GM18951 (cell line): Measurements from ENCODE around the gene C20orf204.

Source experiments
- POLR2A ChIP-seq: IDR thresholded peaks from 4 replicates; pipeline ENCODE4 v1.6.1; 2011; ENCODE audit warnings: mild to moderate bottlenecking; ENCODE audit not compliant: insufficient read length, insufficient read depth; ENCODE audit errors: extremely low read depth
- in situ Hi-C: fragments of 300-500 bp; cut with MboI; formaldehyde crosslinking; loops from one replicate; pipeline ENCODE4 v1.12.0; 2022; ENCODE audit warnings: low sequenced_read_pairs, mixed read lengths, inconsistent platforms; ENCODE audit not compliant: unreplicated experiment

The C20orf204 gene

DNA sequence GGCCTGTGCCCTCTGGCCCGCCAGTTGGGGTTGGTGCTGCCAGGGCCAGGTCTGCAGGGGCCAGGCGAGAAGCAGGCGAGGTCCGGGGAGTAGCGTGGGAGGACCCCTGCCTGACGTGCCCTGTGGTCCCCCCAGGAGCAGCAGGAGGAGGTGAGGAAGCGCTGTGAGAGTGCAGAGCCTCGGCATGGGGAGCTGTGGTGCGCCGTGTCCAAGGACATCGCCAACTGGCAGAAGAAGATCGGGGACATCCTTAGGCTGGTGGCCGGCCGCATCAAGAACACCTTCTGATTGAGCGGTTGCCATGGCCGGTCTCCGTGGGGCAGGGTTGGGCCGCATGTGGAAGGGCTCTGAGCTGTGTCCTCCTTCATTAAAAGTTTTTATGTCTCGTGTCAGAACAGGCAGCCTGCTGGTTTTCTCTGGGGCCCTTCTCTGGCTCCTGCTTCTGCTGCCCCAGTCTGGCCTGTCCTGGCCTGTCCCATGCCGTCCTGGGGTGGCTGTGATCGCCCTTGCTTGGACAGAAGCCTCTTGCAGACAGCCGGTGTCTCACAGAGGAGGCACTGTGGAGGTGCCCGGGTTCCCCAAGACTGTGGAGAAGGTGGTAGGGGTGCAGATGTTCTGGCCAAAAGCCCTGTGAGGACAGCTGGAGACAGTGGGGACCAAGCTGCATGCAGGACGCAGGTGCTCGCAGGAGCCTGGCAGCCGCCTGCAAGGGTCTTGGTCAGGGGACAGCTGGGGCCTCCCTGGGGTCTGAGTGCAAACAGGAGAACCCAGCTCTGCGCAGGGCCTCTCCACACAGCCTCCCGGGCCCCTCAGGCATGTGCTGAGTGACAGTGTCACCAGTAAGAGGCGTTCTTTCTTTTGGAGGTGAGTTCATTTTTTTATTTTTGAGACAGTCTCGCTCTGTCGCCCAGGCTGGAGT is 3.0 kb upstream of the C20orf204 start:
- no peak for TF ChIP-seq POLR2A
- in situ Hi-C loops: no loop called here

DNA sequence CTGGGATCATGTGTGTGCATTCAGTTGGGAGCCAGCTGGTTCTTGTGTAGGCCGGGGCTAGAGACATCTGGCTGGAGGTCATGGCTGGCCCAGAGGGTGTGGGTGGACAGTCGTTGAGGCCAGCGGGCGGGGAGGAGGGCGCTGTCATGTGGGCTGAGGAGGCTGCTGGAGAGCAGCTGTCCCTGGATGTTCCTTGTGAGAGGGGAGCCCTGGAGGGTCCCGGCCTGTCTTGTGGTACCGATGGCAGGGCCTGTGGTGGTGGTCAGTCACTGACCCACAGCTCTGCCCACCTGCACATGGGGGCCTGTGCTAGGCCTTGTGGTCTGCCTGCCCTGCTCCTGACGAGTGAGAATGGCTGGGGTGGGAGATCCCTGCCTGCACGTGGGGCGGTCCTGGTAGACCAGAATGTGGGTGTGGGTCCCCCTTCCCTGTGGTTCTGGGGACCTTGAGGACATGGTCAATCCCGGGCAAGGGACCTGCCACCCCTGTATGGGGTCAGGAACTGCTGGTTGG is 1.9 kb upstream of the C20orf204 start:
- TF ChIP-seq POLR2A: no peak

DNA sequence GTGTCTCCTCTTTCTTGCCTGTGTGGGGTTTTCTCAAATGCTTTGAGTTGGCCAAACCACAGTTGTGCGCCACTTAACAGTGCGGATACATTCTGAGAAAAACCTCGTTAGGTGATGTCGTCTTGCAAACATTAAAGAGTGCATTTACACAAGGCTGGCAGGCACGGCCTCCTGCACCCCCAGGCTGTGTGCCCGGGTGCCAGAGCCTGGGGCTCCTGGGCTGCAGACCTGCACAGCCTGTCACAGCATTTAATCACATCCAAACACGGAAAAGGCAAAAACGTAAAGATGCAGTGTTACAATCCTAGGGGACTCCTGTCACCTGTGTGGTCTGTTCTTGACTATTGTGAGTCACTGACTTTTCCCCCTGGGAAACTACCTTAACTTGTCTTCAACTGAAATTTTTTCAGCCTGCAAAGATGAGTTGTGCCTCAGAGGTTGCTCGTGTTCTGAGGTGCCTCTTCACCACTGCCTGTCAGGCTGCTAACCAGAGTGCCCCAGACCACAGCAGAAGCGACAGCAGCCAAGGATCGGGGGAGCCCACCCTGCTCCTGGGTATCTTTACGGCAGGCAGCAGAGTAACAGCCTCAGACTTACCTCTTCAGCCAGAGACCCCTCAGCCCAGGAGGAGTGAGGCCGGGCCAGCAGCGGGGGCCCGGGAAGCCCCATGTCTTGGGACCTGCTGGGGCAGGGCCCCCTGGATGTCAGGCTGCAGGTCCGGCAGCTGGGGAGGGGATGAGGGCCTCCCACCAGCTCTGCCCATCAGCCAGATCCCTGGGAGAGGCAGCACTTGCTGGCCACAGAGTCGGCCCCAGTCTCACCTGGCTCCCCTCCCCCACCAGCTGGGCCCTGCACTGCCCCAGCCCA is 683 bp upstream of the C20orf204 start:
- in situ Hi-C loops: no loop called here
- TF ChIP-seq POLR2A: no peak

More for the DNA sequence above, 1.9 kb upstream of the C20orf204 start:
- in situ Hi-C loops: no loop called here

DNA sequence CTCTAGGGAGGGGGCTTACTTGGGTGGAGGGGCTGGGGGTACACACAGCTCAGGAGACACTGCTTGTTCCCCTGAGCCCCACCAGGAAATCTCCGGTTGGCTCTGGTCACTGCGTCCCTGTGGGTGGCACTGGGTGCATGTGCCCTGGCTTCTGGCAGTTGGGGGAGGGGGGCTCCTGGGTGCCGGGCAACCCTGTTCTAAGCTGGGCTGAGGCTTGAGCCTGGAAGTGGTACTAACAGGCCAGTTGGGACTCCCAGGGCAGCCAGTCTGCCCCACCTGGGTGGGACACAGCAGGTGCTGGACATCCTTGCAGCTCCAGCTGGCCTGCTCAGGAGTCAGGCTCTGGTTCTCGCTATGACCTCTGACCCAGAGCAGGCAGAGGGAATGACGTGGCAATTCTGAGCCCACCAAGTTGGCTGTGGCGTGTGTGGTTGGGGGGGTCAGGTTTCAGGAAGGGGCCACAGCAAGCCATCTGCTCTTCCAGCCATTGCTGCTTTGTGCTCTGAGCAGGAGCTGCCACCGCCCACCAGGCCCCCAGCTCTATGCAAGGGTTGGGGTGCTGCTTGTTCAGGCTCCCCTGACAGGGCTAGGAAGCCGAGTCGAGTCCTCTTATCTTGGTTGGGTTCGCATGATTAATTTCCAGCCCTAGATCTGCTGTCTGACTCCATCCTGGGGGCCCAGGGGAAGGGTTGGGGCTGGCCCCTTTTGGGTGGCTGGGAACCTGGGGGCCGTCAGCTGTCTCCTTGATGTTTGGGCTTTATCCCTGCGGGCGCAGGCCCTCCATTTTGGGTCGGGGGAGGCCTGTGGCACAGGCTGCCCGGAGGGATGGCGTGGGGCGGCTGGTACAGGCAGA is 590 bp downstream of the C20orf204 start:
- peak; percentile 10 for TF ChIP-seq POLR2A
- in situ Hi-C loops: no loop called here

DNA sequence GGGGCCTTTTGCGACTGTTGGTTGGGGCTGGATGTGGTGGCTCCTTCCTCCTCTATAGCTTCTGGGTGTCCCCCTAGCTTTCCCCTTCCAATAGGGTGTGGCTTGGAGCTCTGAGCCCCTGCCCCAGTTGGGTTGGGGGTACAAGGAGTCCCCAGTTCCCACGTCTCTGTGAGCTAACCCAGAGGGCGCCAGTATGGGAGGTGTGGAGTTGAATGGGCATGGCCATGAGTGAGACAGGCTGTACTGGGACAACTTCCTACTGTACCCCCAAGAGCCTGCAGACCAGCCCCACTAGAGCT is 1.2 kb downstream of the C20orf204 start:
- no peak for TF ChIP-seq POLR2A
- in situ Hi-C loops: no loop called here

DNA sequence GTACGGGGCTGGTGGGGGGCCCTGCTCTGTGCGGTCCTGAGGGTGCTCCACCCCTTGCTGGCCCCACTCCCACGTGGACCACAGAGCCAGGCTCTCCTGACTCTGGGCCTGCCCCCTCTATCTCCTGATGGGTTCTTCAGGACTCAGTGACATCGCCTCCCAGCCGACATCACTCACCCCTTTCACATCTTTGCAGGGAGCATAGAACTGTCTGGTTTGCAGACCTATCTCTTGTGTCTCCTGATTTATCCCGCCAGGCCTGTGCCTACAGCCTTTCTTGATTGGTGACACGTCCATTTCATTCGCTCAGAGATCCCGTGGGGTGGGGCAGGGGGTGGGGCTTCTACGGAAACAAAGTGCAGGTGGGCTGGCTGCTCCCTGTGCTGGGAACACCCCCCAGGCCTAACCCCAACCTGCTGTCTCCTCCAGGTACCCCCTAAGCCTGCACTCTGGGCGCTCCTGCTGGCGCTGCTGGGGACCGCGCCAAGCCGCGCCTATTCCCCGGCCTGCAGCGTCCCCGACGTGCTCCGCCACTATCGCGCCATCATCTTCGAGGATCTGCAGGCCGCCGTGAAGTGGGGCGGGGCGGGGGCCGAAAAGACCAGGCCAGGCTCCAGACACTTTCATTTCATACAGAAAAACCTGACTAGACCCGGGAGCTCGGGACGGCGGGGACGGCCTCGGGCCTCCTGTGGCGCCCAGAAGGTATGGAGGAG is 1.7 kb downstream of the C20orf204 start:
- TF ChIP-seq POLR2A: peak; percentile 8
- in situ Hi-C loops: no loop called here

DNA sequence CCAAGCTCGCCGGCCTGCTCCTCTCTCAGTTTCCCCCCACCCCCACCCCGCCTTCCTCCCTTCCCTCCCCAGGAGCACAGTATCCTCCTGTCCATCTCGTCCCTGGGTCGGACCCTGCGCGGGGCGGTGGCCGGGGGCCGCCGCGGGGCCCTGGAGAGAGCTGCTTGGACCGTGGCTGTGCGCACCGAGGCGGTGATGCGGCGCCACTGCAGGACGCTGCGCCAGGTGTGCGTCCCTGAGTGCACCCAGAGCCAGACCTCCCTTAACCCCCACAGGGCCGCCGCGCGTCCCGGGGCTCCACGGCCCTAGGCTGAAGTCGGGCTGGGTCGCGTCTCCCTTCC is 2.2 kb downstream of the C20orf204 start:
- TF ChIP-seq POLR2A: no peak
- in situ Hi-C loops: no loop called here

DNA sequence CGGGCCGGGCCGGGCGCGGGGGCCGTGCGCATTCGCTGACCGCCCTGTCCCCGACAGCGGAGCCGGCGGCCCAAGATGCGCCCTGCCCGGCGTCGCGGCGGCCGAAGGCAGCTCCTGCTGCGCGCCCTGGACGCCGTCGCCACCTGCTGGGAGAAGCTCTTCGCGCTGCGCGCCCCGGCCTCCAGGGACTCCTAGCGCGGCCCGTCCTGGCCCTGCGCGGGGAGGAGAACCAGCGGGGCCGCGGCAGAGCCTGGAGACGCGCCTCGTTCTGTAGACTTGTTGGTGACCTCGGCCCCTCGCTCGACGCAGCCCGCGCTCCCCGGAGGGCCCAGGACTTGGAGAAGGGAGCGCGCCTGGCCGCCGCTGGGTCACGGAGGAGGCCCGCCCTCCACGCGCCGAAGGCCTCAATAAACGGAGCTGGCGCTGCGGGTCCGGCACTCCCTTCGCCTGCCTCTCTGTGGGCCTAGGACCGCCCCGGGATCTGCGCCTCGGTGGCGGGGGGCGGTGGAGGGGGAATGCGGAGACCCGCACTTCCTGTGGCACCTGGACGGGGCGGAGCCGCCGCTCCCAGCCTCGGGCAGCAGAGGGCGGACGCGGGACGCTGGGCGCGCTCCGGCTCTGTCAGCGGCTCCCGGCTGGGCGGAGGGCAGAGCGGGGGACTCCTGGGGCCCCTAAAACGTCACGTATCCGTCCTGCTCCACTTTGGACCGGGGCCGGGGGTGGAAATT is 2.7 kb downstream of the C20orf204 start:
- TF ChIP-seq POLR2A: peak; percentile 44
- in situ Hi-C loops: no loop called here

DNA sequence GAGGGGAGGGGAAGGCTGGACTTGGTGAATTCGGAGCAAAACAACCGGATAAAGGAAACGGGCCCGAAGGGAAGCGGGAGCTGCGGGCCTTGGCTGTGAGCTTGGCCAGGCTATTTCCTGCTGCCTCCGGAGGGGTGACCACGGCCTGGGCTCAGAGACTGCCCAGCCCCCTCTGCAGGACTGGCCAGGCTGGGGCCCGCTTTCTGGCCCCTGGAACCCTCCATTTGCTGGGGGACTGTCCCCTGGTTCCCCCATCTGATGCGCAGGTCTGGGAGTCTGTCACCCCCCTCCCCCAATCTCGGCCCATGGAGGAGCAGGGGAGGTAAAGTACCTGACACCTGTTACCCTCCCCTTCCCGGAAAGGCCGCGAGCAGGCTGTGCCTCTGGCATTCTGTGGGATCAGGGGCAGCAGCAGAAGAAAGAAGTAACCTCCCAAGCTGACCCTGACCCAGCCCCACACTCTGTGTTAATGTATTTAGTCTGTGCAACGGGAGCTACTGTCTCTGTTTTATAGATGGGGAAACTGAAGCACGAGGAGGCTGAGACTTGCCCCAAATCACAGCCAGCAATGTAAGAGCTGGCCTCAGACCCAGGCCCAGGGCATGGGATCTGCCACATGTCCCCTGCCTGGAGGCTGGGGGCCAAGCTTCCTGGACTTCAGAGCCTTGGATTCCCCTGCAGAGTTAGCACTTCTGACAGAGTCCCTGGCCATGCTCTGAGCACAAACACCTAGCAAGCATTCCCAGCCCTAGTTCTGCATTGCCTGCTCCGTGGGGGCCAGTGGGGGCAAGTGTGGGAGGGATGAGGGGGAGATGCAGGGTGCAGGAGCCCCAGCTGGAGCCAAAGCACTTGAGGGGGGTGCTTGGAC is 3.5 kb downstream of the C20orf204 start:
- in situ Hi-C loops: no loop called here

DNA sequence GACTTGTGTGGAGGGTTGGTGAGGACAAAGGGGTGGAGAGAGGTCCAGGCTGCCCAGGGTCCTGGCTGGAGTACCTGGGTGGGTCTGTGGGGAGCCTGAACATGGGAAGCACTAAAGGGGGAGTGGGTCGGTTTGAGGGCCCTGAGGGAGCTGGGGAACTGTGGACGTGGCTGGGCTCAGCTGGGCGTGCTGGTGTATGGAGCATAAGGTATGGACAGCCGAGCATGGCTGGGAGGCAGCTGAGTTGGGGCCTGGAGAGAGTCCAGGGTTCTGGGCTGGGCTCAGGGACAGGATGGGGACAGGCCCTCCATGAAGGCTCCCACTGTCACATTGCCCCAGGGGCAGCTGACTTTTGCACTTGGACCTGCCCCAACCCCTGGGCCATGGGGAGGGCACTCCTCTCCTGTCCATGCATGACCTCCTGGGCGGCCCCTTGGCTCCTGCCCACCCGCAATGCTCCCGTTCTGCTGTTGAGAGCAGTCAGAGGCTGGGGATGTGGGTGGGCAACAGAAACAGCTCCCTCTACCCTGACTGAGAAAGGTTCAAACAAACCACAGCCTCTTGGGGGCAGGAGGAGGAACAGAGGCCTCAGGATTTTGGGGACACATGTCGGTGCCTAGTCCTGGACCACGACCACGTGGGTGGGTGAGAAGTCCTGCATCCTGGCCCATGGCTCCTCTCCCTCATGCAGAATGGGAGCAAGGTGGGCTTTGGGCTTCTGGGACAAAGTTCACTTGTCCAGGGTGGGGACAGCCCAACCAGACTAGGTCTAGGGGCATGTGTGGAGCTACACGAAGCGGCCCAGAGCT is 4.5 kb downstream of the C20orf204 start:
- no peak for TF ChIP-seq POLR2A
- in situ Hi-C loops: no loop called here

More for the DNA sequence above, 3.5 kb downstream of the C20orf204 start:
- no peak for TF ChIP-seq POLR2A
